Suprapubic skin (tissue), 4 donors: Measurements from ENCODE around the gene UCK2. TPM values are rescaled to one million over a fixed set of nuclear protein-coding genes. Genes with fewer than 3 reads are reported as not detected.

Source experiments
- DNase-seq, 2 donors: peaks; one replicate each; pipeline ENCODE4 v3.0.0-alpha.2; 2019; ENCODE audit warnings: low spot score in 2 of 2
- H3K27ac ChIP-seq: fragments of 200-600 bp; sonication (generic); one replicate; pipeline ENCODE4 v1.5.1; 2019
- H3K27me3 ChIP-seq: fragments of 200-600 bp; sonication (generic); one replicate; pipeline ENCODE4 v1.5.1; 2019
- H3K36me3 ChIP-seq: fragments of 200-600 bp; sonication (generic); one replicate; pipeline ENCODE4 v1.5.1; 2019
- H3K4me1 ChIP-seq: fragments of 200-600 bp; sonication (generic); one replicate; pipeline ENCODE4 v1.5.1; 2019
- H3K4me3 ChIP-seq: fragments of 200-600 bp; sonication (generic); one replicate; pipeline ENCODE4 v1.5.1; 2019; ENCODE audit warnings: mild to moderate bottlenecking
- H3K9me3 ChIP-seq: fragments of 200-600 bp; sonication (generic); one replicate; pipeline ENCODE4 v1.5.1; 2019
- EP300 ChIP-seq: sonication (generic); formaldehyde crosslinking; IDR thresholded peaks from one replicate; pipeline ENCODE4 v1.6.1; 2017; ENCODE audit warnings: antibody characterized with exemption
- POLR2A ChIP-seq, 2 donors: fragments of 450-650 bp; IDR thresholded peaks; one replicate each; pipeline ENCODE4 v1.6.1; 2017; ENCODE audit warnings: antibody characterized with exemption in 2 of 2, mild to moderate bottlenecking in 2 of 2, moderate library complexity in 2 of 2
- POLR2AphosphoS5 ChIP-seq, 3 donors: sonication (generic); formaldehyde crosslinking; IDR thresholded peaks; one replicate each; pipeline ENCODE4 v1.6.1; 2017; ENCODE audit warnings: antibody characterized with exemption in 3 of 3
- WGBS: methylation state at CpG from one replicate; pipeline ENCODE4 v1.1.5; 2018; 5-methylcytosine and 5-hydroxymethylcytosine counted together
- total RNA-seq, 4 donors: library from RNA; depleted of rRNA; stranded (reverse); fragments of >200 nt; gene quantifications; one replicate each; pipeline ENCODE4 v1.1.0, GENCODE V29; 2016
- TF ChIP-seq, protein P1 (sequence below), 2 donors: fragments of 200-600 bp in 1 of 2; fragments of 450-650 bp in 1 of 2; sonication (generic) in 1 of 2; IDR thresholded peaks; one replicate each; pipeline ENCODE4 v1.5.1; 2016 to 2019; ENCODE audit warnings: antibody characterized with exemption in 2 of 2, mild to moderate bottlenecking in 1 of 2, moderate library complexity in 1 of 2

UCK2 gene
- total RNA-seq, 4 donors from 2014 or later, result 44.8 to 51.5 (median 45.4) TPM

DNA sequence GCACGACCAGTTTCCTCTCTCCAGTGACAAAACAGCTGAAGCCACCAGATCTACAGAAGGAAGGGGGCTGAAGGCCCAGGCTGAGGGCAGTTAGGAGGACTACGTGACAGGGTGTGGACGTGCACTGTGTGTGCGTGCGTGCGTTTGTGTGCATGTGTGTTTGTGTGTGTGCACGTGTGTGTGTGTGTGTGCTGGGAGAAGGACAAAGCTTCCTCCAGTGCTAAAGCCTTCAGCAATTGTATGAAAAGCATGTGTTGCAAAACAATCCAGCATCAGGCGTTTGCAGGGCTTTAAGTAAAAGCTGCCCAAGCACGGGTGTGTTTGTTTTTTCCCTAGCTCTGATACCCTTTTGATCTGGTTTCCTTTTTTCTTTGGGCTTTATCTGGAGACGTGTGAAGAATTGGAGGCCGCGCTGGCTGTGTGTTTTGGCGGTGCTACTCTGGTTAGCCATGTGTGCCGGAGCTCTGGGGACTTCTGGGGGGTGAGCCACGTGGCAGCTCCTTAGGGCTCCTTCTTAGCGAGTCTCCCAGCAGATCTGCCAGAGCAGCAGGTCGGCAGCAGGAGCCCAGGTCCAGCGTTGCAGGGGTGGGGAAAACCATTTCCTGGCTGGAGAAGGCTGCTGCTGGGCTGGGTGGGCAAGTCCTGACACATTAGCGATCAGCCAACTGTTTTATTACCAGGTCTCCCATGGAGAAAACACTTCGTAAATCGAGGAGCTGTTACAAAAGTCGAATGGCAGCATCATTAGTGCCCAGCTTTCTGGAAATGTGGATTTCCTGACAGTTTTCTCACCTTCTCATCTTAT is 73.4 kb downstream of the UCK2 start:
- peaks cover 62% of the 10 kb centered on the region for H3K4me1 ChIP-seq

DNA sequence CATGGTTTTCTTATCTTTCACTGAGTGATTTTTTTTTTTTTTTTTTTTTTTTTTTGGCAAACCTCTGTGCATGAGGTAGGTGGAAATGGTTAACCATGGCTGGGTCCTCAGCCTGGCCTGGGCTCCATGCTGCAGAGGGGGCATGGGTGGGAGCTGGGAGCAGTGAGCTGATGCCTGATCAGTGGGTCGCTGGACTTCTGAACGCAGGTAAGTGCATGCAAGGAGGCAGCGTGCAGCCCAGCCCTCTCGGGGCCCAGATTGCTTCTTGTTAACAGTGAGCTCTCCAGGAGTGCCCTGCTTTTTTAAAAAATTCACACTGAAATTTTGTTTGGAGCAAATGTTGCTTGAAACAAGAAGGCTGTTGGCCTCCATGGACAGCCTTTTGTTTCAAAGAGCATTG is 75.2 kb downstream of the UCK2 start:
- H3K36me3 ChIP-seq, result peaks cover 16% of the 10 kb centered on the region
- WGBS, result 100% methylated on average over 4 of the region's 4 CpGs
- H3K27me3 ChIP-seq, result no peaks in the 10 kb centered on the region
- peaks cover 48% of the 10 kb centered on the region for H3K4me1 ChIP-seq
- no peak overlapping the region for H3K4me3 ChIP-seq
- no peaks in the 10 kb centered on the region for H3K9me3 ChIP-seq
- DNase-seq, result no peak
- no peak overlapping the region for H3K27ac ChIP-seq
- TF ChIP-seq POLR2A (IDR thresholded peaks at IDR 0.05), result no peak
- TF ChIP-seq, protein P1, sequence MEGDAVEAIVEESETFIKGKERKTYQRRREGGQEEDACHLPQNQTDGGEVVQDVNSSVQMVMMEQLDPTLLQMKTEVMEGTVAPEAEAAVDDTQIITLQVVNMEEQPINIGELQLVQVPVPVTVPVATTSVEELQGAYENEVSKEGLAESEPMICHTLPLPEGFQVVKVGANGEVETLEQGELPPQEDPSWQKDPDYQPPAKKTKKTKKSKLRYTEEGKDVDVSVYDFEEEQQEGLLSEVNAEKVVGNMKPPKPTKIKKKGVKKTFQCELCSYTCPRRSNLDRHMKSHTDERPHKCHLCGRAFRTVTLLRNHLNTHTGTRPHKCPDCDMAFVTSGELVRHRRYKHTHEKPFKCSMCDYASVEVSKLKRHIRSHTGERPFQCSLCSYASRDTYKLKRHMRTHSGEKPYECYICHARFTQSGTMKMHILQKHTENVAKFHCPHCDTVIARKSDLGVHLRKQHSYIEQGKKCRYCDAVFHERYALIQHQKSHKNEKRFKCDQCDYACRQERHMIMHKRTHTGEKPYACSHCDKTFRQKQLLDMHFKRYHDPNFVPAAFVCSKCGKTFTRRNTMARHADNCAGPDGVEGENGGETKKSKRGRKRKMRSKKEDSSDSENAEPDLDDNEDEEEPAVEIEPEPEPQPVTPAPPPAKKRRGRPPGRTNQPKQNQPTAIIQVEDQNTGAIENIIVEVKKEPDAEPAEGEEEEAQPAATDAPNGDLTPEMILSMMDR (IDR thresholded peaks at IDR 0.05), result no peak
- no peak for TF ChIP-seq EP300
- no peak for TF ChIP-seq POLR2AphosphoS5 (IDR thresholded peaks at IDR 0.05)

More for the DNA sequence above, 73.4 kb downstream of the UCK2 start:
- H3K36me3 ChIP-seq, result peaks cover 5% of the 10 kb centered on the region
- TF ChIP-seq EP300 (no peak), POLR2AphosphoS5 (IDR thresholded peaks at IDR 0.05) (no peak), POLR2A (IDR thresholded peaks at IDR 0.05) (no peak)
- TF ChIP-seq, protein P1 (IDR thresholded peaks at IDR 0.05), result no peak
- no peak overlapping the region for H3K4me3 ChIP-seq
- H3K27ac ChIP-seq, result no peak overlapping the region
- DNase-seq, result no peak
- WGBS, result 31% methylated on average over 22 of the region's 22 CpGs
- no peaks in the 10 kb centered on the region for H3K9me3 ChIP-seq
- no peaks in the 10 kb centered on the region for H3K27me3 ChIP-seq

DNA sequence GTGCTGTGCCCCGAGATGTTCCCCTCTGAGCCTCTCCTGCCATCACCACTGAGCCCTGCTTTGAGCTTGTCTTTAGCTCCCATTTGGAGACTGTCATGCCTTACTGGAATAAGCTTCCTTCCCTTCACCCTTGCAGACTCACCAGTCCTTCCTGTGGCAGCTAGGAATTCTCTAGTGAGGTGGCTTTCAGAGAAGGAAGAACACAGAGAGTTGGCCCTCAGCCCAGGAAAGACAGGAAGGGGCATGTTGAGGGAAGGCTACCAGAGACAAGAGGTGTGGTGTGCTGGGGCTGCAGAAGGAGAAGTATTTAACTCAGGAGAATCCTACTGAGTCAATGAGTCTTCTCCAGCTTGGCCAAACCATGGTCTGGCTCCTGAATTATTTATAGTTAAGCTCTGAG is 76.3 kb downstream of the UCK2 start:
- Histone ChIP-seq H3K4me3 (no peak overlapping the region), H3K27ac (no peak overlapping the region), H3K36me3 (peaks cover 27% of the 10 kb centered on the region), H3K27me3 (no peaks in the 10 kb centered on the region), H3K9me3 (no peaks in the 10 kb centered on the region), H3K4me1 (peaks cover 39% of the 10 kb centered on the region)
- DNase-seq, result no peak
- 77% methylated on average over 1 of the region's 1 CpG for WGBS
- TF ChIP-seq POLR2AphosphoS5 (IDR thresholded peaks at IDR 0.05) (no peak), POLR2A (IDR thresholded peaks at IDR 0.05) (no peak), EP300 (no peak)
- TF ChIP-seq, protein P1 (IDR thresholded peaks at IDR 0.05), result no peak

DNA sequence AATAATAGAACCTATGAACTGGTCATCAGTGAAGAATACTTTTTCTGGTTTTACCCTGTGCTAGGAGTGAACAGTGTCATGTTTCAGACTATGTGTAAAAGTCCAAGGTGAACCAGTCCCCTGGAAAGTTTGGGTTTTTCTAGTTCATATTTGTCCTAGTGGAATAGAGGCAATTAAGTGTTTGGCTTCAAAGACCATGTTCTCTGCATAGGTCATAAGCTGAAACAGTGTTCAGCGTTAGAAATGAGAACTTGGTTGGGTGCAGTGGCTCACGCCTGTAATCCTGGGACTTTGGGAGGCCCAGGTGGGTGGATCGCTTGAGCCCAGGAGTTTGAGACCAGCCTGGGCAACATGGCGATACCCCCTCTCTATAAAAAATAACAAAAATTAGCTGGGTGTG is 77.5 kb downstream of the UCK2 start:
- no peak for DNase-seq
- no peak overlapping the region for H3K27ac ChIP-seq
- 93% methylated on average over 4 of the region's 4 CpGs for WGBS
- TF ChIP-seq POLR2A (IDR thresholded peaks at IDR 0.05), result no peak
- TF ChIP-seq, protein P1 (IDR thresholded peaks at IDR 0.05), result no peak
- no peak for TF ChIP-seq EP300
- TF ChIP-seq POLR2AphosphoS5 (IDR thresholded peaks at IDR 0.05), result no peak
- H3K4me3 ChIP-seq, result no peak overlapping the region
- peaks cover 26% of the 10 kb centered on the region for H3K4me1 ChIP-seq
- no peaks in the 10 kb centered on the region for H3K27me3 ChIP-seq
- peaks cover 33% of the 10 kb centered on the region for H3K36me3 ChIP-seq
- H3K9me3 ChIP-seq, result no peaks in the 10 kb centered on the region

DNA sequence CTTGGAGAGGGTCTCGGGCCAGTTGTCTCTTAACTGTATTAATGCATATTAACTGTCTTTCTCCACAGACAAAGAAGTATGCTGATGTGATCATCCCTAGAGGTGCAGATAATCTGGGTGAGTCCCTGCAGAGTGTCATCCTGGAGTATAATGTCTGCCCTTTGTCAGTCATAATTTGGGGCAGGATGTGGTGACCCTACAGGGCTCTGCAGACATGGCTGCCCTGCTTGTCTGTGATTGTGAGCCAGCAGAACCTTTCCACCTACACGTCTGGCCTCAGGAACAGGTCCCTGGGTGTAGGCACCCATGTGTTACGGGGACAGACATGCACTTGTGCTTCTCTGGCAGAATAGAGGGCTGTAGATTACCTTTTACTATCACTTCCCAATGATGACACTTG is 78.4 kb downstream of the UCK2 start:
- no peak for DNase-seq
- TF ChIP-seq POLR2A (IDR thresholded peaks at IDR 0.05) (no peak), POLR2AphosphoS5 (IDR thresholded peaks at IDR 0.05) (no peak), EP300 (no peak)
- TF ChIP-seq, protein P1 (IDR thresholded peaks at IDR 0.05), result no peak
- H3K27ac ChIP-seq, result no peak overlapping the region
- H3K4me3 ChIP-seq, result no peak overlapping the region
- H3K9me3 ChIP-seq, result no peaks in the 10 kb centered on the region
- WGBS, result 84% methylated on average over 3 of the region's 3 CpGs
- peaks cover 33% of the 10 kb centered on the region for H3K36me3 ChIP-seq
- H3K4me1 ChIP-seq, result peaks cover 24% of the 10 kb centered on the region
- H3K27me3 ChIP-seq, result no peaks in the 10 kb centered on the region
